Measurements from ENCODE around the gene GTF2IRD1. TPM values are rescaled to one million over a fixed set of nuclear protein-coding genes. Genes with fewer than 3 reads are reported as not detected.

GTF2IRD1 gene
- total RNA-seq, 1 experiment from 2014 or later = 54.0 TPM

GRCh38 chr7:74503061-74503460 is 49.4 kb downstream of the GTF2IRD1 start:
- in situ Hi-C loops (cut with HindIII; ENCODE audit: low pct_unique_long_range_greater_than_20kb, low sequenced_read_pairs) (no loop called here), intact Hi-C loops (cut with micrococcal nuclease; ENCODE audit: unreplicated experiment) (no loop called here)
- ChIA-PET POLR2A (no interaction called here), CTCF (no interaction called here)
- no peak overlapping the region for H3K27ac ChIP-seq (ENCODE audit: low read length)
- H3K36me3 ChIP-seq (ENCODE audit: control insufficient read depth, insufficient read depth, low read length) = no peaks in the 10 kb centered on the region
- DNase-seq (ENCODE audit: low read depth, low spot score) (no peak), ATAC-seq (no peak)
- no peaks in the 10 kb centered on the region for H3K27me3 ChIP-seq (ENCODE audit: control insufficient read depth, insufficient read depth, low read length)
- no peaks in the 10 kb centered on the region for H3K9me3 ChIP-seq (ENCODE audit: control insufficient read depth, insufficient read depth, low read depth, low read length)
- 0 out of 2 replicates have a peak, but pooled peaks cover 4% of the 10 kb centered on the region for H3K4me1 ChIP-seq (ENCODE audit: control insufficient read depth, insufficient read depth, low read length)
- no TSS peak for BruUV-seq (replicated peaks)
- TF ChIP-seq, protein P1, sequence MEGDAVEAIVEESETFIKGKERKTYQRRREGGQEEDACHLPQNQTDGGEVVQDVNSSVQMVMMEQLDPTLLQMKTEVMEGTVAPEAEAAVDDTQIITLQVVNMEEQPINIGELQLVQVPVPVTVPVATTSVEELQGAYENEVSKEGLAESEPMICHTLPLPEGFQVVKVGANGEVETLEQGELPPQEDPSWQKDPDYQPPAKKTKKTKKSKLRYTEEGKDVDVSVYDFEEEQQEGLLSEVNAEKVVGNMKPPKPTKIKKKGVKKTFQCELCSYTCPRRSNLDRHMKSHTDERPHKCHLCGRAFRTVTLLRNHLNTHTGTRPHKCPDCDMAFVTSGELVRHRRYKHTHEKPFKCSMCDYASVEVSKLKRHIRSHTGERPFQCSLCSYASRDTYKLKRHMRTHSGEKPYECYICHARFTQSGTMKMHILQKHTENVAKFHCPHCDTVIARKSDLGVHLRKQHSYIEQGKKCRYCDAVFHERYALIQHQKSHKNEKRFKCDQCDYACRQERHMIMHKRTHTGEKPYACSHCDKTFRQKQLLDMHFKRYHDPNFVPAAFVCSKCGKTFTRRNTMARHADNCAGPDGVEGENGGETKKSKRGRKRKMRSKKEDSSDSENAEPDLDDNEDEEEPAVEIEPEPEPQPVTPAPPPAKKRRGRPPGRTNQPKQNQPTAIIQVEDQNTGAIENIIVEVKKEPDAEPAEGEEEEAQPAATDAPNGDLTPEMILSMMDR (IDR thresholded peaks at IDR 0.05) = no peak
- no peak for TF ChIP-seq REST (IDR thresholded peaks at IDR 0.05; ENCODE audit: insufficient read depth in 1 of 2, low read depth in 2 of 2, low read length in 1 of 2)
- TF ChIP-seq SIN3A (IDR thresholded peaks at IDR 0.05; ENCODE audit: borderline replicate concordance, insufficient read depth, low read depth, low read length) = no peak
- no peak for TF ChIP-seq TCF7L2 (IDR thresholded peaks at IDR 0.05; ENCODE audit: low read depth, low read length)
- no peak for TF ChIP-seq POLR2AphosphoS5 (IDR thresholded peaks at IDR 0.05; ENCODE audit: low read depth, low read length)
- no peak overlapping the region for H3K4me3 ChIP-seq (ENCODE audit: low read depth in 2 of 2, low read length in 2 of 2)

- ChIA-PET CTCF (no interaction called here), POLR2A (no interaction called here)
- Histone ChIP-seq H3K27ac (ENCODE audit: low read length) (no peak overlapping the region), H3K27me3 (ENCODE audit: control insufficient read depth, insufficient read depth, low read length) (no peaks in the 10 kb centered on the region), H3K36me3 (ENCODE audit: control insufficient read depth, insufficient read depth, low read length) (no peaks in the 10 kb centered on the region), H3K4me3 (ENCODE audit: low read depth in 2 of 2, low read length in 2 of 2) (no peak overlapping the region), H3K4me1 (ENCODE audit: control insufficient read depth, insufficient read depth, low read length) (0 out of 2 replicates have a peak, but pooled peaks cover 4% of the 10 kb centered on the region), H3K9me3 (ENCODE audit: control insufficient read depth, insufficient read depth, low read depth, low read length) (no peaks in the 10 kb centered on the region)
- TF ChIP-seq TCF7L2 (IDR thresholded peaks at IDR 0.05; ENCODE audit: low read depth, low read length) (no peak), REST (IDR thresholded peaks at IDR 0.05; ENCODE audit: insufficient read depth in 1 of 2, low read depth in 2 of 2, low read length in 1 of 2) (no peak), POLR2AphosphoS5 (IDR thresholded peaks at IDR 0.05; ENCODE audit: low read depth, low read length) (no peak), SIN3A (IDR thresholded peaks at IDR 0.05; ENCODE audit: borderline replicate concordance, insufficient read depth, low read depth, low read length) (no peak)
- TF ChIP-seq, protein P1 (IDR thresholded peaks at IDR 0.05) = no peak
- no TSS peak for BruUV-seq (replicated peaks)
- no peak for DNase-seq (ENCODE audit: low read depth, low spot score)
- ATAC-seq = no peak
- intact Hi-C loops (cut with micrococcal nuclease; ENCODE audit: unreplicated experiment) (no loop called here), in situ Hi-C loops (cut with HindIII; ENCODE audit: low pct_unique_long_range_greater_than_20kb, low sequenced_read_pairs) (no loop called here)
Observed at GRCh38 chr7:74503943-74504342, 50.2 kb downstream of the GTF2IRD1 start.
